GM12872 (cell line): Measurements from ENCODE around the gene VPS13C.

Experiments used
- TF ChIP-seq, protein P1 (sequence below): IDR thresholded peaks from 3 replicates; pipeline ENCODE4 v1.5.1; 2011; ENCODE audit warnings: low read depth, mild to moderate bottlenecking, low read length, moderate library complexity; ENCODE audit not compliant: insufficient read depth

The VPS13C gene

GRCh38 chr15:61989667-61990066, 70.6 kb downstream of the VPS13C start:
- TF ChIP-seq, protein P1, sequence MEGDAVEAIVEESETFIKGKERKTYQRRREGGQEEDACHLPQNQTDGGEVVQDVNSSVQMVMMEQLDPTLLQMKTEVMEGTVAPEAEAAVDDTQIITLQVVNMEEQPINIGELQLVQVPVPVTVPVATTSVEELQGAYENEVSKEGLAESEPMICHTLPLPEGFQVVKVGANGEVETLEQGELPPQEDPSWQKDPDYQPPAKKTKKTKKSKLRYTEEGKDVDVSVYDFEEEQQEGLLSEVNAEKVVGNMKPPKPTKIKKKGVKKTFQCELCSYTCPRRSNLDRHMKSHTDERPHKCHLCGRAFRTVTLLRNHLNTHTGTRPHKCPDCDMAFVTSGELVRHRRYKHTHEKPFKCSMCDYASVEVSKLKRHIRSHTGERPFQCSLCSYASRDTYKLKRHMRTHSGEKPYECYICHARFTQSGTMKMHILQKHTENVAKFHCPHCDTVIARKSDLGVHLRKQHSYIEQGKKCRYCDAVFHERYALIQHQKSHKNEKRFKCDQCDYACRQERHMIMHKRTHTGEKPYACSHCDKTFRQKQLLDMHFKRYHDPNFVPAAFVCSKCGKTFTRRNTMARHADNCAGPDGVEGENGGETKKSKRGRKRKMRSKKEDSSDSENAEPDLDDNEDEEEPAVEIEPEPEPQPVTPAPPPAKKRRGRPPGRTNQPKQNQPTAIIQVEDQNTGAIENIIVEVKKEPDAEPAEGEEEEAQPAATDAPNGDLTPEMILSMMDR: no peak

- TF ChIP-seq, protein P1: no peak
Measured at GRCh38 chr15:61987824-61988223, 72.4 kb downstream of the VPS13C start.

DNA sequence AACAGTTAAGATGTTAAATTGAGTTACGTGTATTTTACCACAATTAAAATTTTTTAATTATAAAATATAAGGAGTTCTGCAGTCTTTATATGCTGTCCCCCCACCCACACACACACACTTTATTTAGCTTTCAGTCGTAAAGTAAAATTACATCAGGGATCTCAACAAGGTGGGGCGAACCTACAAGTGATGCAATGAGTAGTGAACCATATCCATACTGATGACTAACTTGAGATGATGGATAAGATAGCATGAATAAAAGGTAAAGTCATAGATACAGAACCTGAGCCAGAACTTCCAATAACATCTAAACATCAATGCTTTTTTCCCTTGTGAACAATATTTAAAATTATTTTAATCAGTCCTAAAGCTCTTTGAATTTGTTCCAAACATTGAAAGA, 77.2 kb downstream of the VPS13C start:
- TF ChIP-seq, protein P1: no peak

DNA sequence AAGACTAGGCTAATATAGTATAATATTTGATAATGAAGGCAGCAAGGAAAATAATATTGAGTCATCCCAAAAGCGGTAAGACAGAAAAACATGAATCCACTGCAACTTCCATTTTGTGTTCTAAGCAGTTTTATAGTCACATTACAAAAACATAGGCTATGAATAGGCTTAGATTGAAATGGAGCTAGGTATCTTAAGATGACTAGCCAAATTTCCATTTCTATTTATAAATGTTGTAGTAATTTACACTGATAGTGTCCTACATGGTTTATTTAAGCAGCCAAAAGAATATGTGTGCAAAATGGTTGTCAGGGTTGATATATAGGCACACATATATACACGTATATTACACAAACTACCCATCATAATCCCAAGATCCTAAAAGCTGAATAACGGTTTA, 82.0 kb downstream of the VPS13C start:
- TF ChIP-seq, protein P1: no peak

DNA sequence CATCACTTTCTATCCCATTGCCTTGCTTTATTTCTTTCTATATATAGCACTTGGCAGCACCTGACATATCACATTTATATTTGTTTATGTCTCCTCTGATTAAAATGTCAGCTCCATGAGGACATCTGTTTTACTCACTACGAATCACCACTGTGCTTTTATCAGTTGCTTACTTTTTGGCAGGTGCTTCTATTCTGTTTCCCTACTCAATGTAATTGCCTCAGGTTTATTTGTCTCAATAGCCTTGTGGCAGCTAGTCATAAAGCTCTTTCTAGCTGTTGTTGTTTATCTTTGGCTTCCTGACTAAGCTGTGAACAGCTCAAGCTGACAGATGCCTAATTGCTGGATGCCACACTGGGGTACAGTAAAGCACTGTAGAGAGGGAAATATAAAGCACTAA, 85.5 kb downstream of the VPS13C start:
- TF ChIP-seq, protein P1: no peak

DNA sequence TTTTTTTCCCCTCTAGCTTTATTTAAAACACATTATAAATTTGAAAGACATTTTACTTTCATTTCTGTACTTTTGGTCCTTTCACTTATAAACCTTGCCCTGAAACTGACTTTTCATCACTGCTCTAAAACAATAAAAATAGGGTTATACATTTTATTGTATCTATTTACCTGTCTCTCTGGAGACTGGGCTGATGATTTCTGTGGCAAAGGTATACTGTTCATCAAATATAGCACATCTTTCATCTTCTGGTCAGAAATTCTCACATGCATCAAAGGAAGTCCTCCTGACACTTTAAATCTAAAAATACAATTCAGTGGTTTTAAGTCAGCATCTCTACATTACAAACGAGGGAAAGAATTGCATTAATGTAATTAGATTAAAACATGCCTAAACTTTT, 86.1 kb downstream of the VPS13C start:
- TF ChIP-seq, protein P1: no peak

DNA sequence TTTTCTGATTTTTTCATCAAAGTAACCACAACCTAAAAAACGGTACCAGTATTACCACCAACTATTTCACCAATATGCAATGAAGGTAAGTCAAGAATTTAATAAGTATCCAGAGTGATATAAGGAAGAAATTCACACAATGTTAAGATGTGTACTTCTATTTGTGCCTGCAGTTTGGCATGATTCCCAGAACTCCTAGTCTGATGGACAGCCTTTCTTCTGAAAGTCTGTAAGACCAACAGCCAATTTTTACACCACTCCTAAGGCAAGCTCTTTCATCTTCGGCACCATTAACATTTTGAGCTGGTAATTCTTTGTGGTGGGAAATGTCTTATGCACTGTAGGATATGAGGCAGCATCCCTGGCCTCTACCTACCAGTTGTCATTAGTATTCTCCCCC, 108.3 kb downstream of the VPS13C start:
- TF ChIP-seq, protein P1: no peak

DNA sequence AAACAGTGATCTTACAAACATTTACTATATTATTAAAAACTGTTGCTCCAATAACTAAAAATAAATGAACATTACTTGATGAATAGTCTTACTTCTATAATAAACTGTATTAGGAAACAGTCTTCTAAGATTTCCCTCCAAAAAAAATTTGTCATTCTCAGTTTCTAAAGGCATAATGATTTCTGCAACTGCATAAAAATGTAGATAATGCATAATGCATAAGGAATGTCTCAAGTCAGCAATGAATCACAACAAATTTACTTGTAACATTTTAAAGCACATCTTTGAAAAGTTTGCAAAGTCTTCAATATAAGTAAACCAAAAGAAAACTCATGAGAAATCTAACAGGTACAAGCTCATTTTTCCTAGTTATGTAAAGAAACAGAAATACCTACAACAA, 113.5 kb downstream of the VPS13C start:
- TF ChIP-seq, protein P1: no peak
